ENCODE measurements around the gene LRRC26. TPM values are rescaled to one million over a fixed set of nuclear protein-coding genes. Genes with fewer than 3 reads are reported as not detected.

The LRRC26 gene, protein sequence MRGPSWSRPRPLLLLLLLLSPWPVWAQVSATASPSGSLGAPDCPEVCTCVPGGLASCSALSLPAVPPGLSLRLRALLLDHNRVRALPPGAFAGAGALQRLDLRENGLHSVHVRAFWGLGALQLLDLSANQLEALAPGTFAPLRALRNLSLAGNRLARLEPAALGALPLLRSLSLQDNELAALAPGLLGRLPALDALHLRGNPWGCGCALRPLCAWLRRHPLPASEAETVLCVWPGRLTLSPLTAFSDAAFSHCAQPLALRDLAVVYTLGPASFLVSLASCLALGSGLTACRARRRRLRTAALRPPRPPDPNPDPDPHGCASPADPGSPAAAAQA
- 0.31 TPM in 1 of 2 replicates, not detected in the other for total RNA-seq

DNA sequence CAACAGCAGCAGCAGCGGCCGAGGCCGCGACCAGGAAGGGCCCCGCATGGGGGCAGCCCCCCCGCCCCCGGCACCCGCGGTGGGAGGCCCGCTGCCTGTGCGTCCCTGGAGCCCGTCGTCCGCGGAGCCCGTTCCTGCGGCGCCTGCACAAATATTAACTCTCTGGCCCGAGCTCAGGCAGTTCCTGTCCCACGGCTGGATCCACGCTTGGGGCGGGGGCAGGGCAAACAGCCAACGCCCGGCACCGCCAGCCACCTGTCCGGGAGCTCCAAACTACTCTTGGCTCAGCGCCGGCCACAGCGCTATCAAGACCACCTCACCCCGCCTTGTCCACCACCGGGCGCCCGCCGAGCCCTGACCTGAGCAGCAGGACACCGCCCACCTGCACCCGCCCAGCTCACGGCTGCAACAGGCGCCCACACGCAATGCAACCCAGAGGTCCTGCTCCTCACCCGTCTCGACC is at the start of gene LRRC26:
TSS of gene LRRC26 (minus strand) at position 156 of the 463 bp plus-strand sequence. CDS start at position 48, 108 bp downstream.
- H3K27me3 Mint-ChIP-seq = peaks cover 16% of the 10 kb centered on the region
- H3K4me3 Mint-ChIP-seq = peak within 1 kb of the TSS; percentile 66
- no peak within 1 kb of the TSS for H3K27ac Mint-ChIP-seq
- peaks cover 8% of the 10 kb centered on the region for H3K4me1 Mint-ChIP-seq
- ChIA-PET CTCF (no interaction called here), POLR2A (interaction anchor here (0.8 to 1.2 kb wide), 2 partner anchors 41 to 42 kb away, joined by 3 to 4 read pairs; no protein-coding TSS in a partner anchor)
- no peaks in the 10 kb centered on the region for H3K9me3 Mint-ChIP-seq
- no peak for DNase-seq
- intact Hi-C loops (cut with micrococcal nuclease) = loop anchor here (5.0 to 10.0 kb wide), 2 partner anchors 43 to 325 kb away; partner anchors contain the start of genes AJM1 and PHPT1
- H3K36me3 Mint-ChIP-seq (ENCODE audit: low read depth) = no peaks in the 10 kb centered on the region
- ATAC-seq (ENCODE audit: low read depth) = no peak
- TF ChIP-seq, protein P1, sequence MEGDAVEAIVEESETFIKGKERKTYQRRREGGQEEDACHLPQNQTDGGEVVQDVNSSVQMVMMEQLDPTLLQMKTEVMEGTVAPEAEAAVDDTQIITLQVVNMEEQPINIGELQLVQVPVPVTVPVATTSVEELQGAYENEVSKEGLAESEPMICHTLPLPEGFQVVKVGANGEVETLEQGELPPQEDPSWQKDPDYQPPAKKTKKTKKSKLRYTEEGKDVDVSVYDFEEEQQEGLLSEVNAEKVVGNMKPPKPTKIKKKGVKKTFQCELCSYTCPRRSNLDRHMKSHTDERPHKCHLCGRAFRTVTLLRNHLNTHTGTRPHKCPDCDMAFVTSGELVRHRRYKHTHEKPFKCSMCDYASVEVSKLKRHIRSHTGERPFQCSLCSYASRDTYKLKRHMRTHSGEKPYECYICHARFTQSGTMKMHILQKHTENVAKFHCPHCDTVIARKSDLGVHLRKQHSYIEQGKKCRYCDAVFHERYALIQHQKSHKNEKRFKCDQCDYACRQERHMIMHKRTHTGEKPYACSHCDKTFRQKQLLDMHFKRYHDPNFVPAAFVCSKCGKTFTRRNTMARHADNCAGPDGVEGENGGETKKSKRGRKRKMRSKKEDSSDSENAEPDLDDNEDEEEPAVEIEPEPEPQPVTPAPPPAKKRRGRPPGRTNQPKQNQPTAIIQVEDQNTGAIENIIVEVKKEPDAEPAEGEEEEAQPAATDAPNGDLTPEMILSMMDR (IDR thresholded peaks at IDR 0.05) = no peak

DNA sequence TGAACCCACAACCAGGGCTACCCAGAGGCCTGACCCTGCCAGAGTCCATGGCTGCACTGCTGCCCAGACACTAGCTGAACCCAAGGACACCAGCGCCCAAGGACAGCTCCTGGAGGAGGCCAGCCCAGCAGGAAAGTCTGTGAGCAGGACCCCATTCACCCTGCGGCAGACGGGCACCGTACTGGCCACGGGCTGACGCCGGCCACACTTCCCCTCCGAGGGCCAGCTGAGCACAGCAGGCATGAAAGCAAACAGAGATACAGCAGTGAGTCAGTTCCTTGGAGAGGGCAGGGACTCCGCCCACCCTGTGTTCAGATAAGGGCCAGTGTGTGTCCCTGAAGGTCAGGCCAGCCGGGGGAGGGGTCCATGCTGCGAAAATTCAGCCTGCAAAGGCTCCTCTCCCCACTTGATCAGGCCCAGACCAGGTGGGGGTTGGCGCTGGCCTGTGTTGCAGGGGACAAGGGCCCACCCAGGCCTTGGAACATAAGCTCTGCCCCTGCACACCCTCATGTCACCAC is 49.0 kb upstream of the LRRC26 start:
- intact Hi-C loops (cut with micrococcal nuclease) = no loop called here
- DNase-seq = no peak
- ChIA-PET POLR2A (interaction anchor here (0.6 to 1.6 kb wide), 6 partner anchors 18 to 444 kb away, joined by 3 to 13 read pairs (median 4); partner anchors contain the start of gene TPRN), CTCF (no interaction called here)
- Mint-ChIP-seq H3K27me3 (no peaks in the 10 kb centered on the region), H3K4me1 (peaks cover 7% of the 10 kb centered on the region), H3K27ac (no peak overlapping the region), H3K9me3 (no peaks in the 10 kb centered on the region), H3K36me3 (ENCODE audit: low read depth) (peaks cover 4% of the 10 kb centered on the region), H3K4me3 (no peak overlapping the region)
- ATAC-seq (ENCODE audit: low read depth) = no peak
- TF ChIP-seq, protein P1 (IDR thresholded peaks at IDR 0.05) = no peak

DNA sequence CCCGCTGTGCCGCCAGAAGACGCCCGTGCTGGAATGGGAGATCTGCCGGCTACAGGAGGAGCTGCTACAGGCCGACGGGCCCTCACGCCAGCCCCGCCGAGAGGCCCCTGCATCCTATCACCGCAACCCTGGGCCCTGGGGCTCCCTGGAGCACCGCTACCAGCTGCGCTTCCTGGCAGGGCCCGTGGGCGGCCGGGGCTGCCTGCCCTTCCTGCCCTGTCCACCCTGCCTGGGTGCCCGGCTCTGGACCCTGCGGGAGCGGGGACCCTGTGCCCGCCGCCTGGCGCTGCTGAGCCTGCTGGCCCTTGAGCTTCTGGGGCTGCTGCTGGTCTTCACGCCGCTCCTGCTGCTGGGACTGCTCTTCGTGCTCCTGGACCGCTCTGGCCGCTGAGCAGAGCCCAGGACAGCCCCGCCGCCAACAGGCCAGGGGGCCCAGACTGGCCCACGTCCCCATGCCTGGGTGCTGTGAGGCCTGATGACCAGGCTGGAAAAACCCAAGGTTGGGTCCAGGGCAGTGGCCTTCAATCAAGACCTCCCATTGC is 48.4 kb upstream of the LRRC26 start:
- Mint-ChIP-seq H3K4me3 (no peak overlapping the region), H3K27me3 (no peaks in the 10 kb centered on the region), H3K27ac (no peak overlapping the region), H3K4me1 (peaks cover 7% of the 10 kb centered on the region), H3K36me3 (ENCODE audit: low read depth) (peaks cover 4% of the 10 kb centered on the region), H3K9me3 (no peaks in the 10 kb centered on the region)
- no peak for DNase-seq
- ChIA-PET POLR2A (no interaction called here), CTCF (no interaction called here)
- no peak for ATAC-seq (ENCODE audit: low read depth)
- TF ChIP-seq, protein P1 (IDR thresholded peaks at IDR 0.05) = no peak
- intact Hi-C loops (cut with micrococcal nuclease) = no loop called here

DNA sequence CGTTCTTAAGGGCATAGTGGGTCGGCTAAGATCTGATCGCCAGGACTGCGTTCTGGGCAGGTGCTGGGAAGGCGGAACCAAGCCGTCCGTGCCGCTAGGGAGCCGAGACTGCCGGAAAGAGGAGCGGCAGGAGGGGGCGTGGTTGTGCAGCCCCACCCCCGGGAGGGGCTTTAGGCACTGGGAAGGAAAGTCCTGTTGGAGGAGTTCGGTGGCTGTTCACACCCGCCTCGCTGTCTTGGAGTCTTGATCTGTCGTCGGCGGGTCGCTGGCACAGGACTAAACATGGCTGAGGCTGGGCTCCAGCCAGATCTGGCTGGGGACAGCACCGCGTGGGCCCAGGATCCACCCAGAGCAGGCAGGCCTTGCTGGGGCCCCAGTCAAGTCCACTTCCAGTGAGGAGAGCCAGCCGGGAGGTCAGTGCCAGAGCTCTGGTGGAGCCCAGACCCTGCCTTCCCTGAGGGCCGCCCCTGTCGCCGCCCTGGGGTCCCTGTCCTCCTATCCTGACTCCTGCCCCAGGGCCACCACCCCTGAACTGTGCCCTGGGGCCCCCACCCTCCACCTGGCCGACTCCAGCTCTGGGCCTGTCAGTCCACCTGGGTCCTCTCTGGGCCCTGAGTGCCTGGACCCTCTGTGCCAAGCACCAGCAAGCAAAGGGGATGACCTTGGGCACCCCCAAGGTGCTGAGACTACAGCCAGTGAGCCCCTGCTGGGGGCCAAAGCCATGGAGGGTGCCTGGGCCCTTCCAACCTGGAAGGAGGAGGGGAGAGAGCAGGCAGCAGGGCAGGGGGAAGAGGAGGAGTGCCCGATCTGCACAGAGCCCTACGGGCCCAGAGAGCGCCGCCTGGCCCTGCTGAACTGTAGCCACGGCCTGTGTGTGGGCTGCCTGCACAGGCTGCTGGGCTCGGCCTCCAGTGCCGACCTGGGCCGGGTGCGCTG is 47.7 kb upstream of the LRRC26 start:
- ATAC-seq (ENCODE audit: low read depth) (no peak), DNase-seq (no peak)
- H3K27me3 Mint-ChIP-seq = no peaks in the 10 kb centered on the region
- intact Hi-C loops (cut with micrococcal nuclease) = no loop called here
- CTCF ChIA-PET = no interaction called here
- H3K27ac Mint-ChIP-seq = no peak overlapping the region
- no peaks in the 10 kb centered on the region for H3K9me3 Mint-ChIP-seq
- TF ChIP-seq, protein P1 (IDR thresholded peaks at IDR 0.05) = no peak
- H3K4me3 Mint-ChIP-seq = no peak overlapping the region
- H3K4me1 Mint-ChIP-seq = peaks cover 2% of the 10 kb centered on the region
- POLR2A ChIA-PET = interaction anchor here (1.0 to 2.1 kb wide), 2 partner anchors 11 to 17 kb away, joined by 3 to 7 read pairs; partner anchors contain the start of gene TPRN
- H3K36me3 Mint-ChIP-seq (ENCODE audit: low read depth) = peaks cover 6% of the 10 kb centered on the region

Measured in activated B cell treated with CpG ODN at 0.5 μM for 24 hours (primary cell).